DND-41 (cell line): ENCODE data around the gene MAP2K2.

Experiments
- ATAC-seq: fragments of 200-7000 bp; cut with Tn5 transposase; 3 replicates; pipeline ENCODE4 v1.9.1; 2021; ENCODE audit warnings: low read depth; ENCODE audit not compliant: insufficient read depth
- DNase-seq: peaks from one replicate; pipeline ENCODE4 v3.0.0-alpha.2; 2020
- H2AFZ ChIP-seq: 2 replicates; pipeline ENCODE4 v1.6.0; 2012; ENCODE audit warnings: low read depth, low read length
- H3K27ac ChIP-seq: 2 replicates; pipeline ENCODE4 v1.5.1; 2012; ENCODE audit warnings: low read length, inconsistent platforms
- H3K27me3 ChIP-seq: fragments of 200-600 bp; sonication (generic); 2 replicates; pipeline ENCODE4 v1.6.0; 2012; ENCODE audit warnings: low read length, mild to moderate bottlenecking, inconsistent platforms; ENCODE audit not compliant: insufficient read depth, poor library complexity
- H3K36me3 ChIP-seq: 2 replicates; pipeline ENCODE4 v1.5.1; 2012; ENCODE audit warnings: low read length, inconsistent platforms; ENCODE audit not compliant: insufficient read depth
- H3K4me1 ChIP-seq: 2 replicates; pipeline ENCODE4 v1.5.1; 2012; ENCODE audit warnings: mild to moderate bottlenecking, low read length; ENCODE audit not compliant: insufficient read depth
- H3K4me2 ChIP-seq: 2 replicates; pipeline ENCODE4 v1.6.0; 2012; ENCODE audit warnings: mild to moderate bottlenecking, moderate library complexity, low read length, inconsistent platforms; ENCODE audit not compliant: insufficient read depth
- H3K4me3 ChIP-seq, 2 experiments: fragments of 200-600 bp in 1 of 2; shearing (Covaris generic) in 1 of 2; 2 replicates each; pipeline ENCODE4 v1.5.1; 2012 to 2016; ENCODE audit warnings: inconsistent platforms in 2 of 2, low read length in 2 of 2, mild to moderate bottlenecking in 2 of 2, low read depth in 1 of 2, moderate library complexity in 1 of 2
- H3K79me2 ChIP-seq: 2 replicates; pipeline ENCODE4 v1.6.0; 2012; ENCODE audit warnings: low read length, inconsistent platforms; ENCODE audit not compliant: insufficient read depth
- H3K9ac ChIP-seq: 2 replicates; pipeline ENCODE4 v1.6.0; 2012; ENCODE audit warnings: low read depth, mild to moderate bottlenecking, inconsistent platforms, low read length, moderate library complexity
- H3K9me3 ChIP-seq: 2 replicates; pipeline ENCODE4 v1.5.1; 2012; ENCODE audit warnings: low read length, moderate library complexity, mild to moderate bottlenecking, inconsistent platforms; ENCODE audit not compliant: insufficient read depth, severe bottlenecking
- H4K20me1 ChIP-seq: 2 replicates; pipeline ENCODE4 v1.6.0; 2012; ENCODE audit warnings: low read length; ENCODE audit not compliant: insufficient read depth
- CTCF ChIP-seq: IDR thresholded peaks from 2 replicates; pipeline ENCODE4 v1.5.1; 2012; ENCODE audit warnings: borderline replicate concordance, low read length, moderate library complexity, mild to moderate bottlenecking; ENCODE audit not compliant: poor library complexity, severe bottlenecking; ENCODE audit errors: extremely low read depth
- EZH2 ChIP-seq: IDR thresholded peaks from 3 replicates; pipeline ENCODE4 v1.6.1; 2012; ENCODE audit warnings: borderline replicate concordance, low read depth, mild to moderate bottlenecking, moderate library complexity, low read length, inconsistent platforms; ENCODE audit not compliant: severe bottlenecking

MAP2K2 gene

GRCh38 chr19:4093643-4094175 lies 30.2 kb downstream of the MAP2K2 start:
- Histone ChIP-seq H3K9me3 (no peaks in the 10 kb centered on the region), H3K4me3 (no peak overlapping the region), H3K36me3 (peaks cover 81% of the 10 kb centered on the region), H3K4me1 (peaks cover 23% of the 10 kb centered on the region), H3K4me2 (no peak overlapping the region), H4K20me1 (peaks cover 16% of the 10 kb centered on the region), H3K9ac (no peak overlapping the region), H3K79me2 (no peaks in the 10 kb centered on the region), H3K27me3 (no peaks in the 10 kb centered on the region), H3K27ac (no peak overlapping the region), H2AFZ (no peak overlapping the region)
- DNase-seq (no peak), ATAC-seq (no peak)
- TF ChIP-seq EZH2 (no peak), CTCF (no peak)

GRCh38 chr19:4090356-4091220 lies 33.3 kb downstream of the MAP2K2 start:
- no peak for DNase-seq
- no peak for ATAC-seq
- H3K79me2 ChIP-seq, result no peaks in the 10 kb centered on the region
- H3K36me3 ChIP-seq, result peaks cover 51% of the 10 kb centered on the region
- H2AFZ ChIP-seq, result no peak overlapping the region
- peak overlapping the region; percentile 90 for H3K27ac ChIP-seq
- peaks cover 21% of the 10 kb centered on the region for H4K20me1 ChIP-seq
- H3K4me3 ChIP-seq, result no peak overlapping the region
- H3K4me1 ChIP-seq, result peaks cover 38% of the 10 kb centered on the region
- no peaks in the 10 kb centered on the region for H3K9me3 ChIP-seq
- H3K27me3 ChIP-seq, result no peaks in the 10 kb centered on the region
- H3K9ac ChIP-seq, result peak overlapping the region; percentile 46; the same call in 1 of the 2 replicates
- TF ChIP-seq EZH2 (no peak), CTCF (no peak)
- H3K4me2 ChIP-seq, result peak overlapping the region; percentile 54; the same call in 1 of the 2 replicates

GRCh38 chr19:4089946-4090345 lies 34.0 kb downstream of the MAP2K2 start:
- Histone ChIP-seq H3K9ac (peak overlapping the region; percentile 46), H3K27ac (peak overlapping the region; percentile 90), H3K4me1 (peaks cover 38% of the 10 kb centered on the region), H4K20me1 (peaks cover 21% of the 10 kb centered on the region), H3K27me3 (no peaks in the 10 kb centered on the region), H3K4me3 (peak overlapping the region in 1 of 2 experiments; percentile 13; a peak in 1 of 4 replicates), H3K9me3 (no peaks in the 10 kb centered on the region), H3K4me2 (peak overlapping the region; percentile 54), H3K36me3 (peaks cover 44% of the 10 kb centered on the region), H3K79me2 (no peaks in the 10 kb centered on the region), H2AFZ (no peak overlapping the region)
- no peak for TF ChIP-seq EZH2
- TF ChIP-seq CTCF, result no peak
- DNase-seq, result no peak
- ATAC-seq, result no peak
